Stimulated activated naive CD8-positive, alpha-beta T cell treated with anti-CD3 and anti-CD28 coated beads, Interleukin-15, Interleukin-2, amounts not matched to agents 100 ng/mL and 50 ng/mL, for 24 hours (primary cell): ENCODE results near the gene MYO1H.
A peak's percentile ranks its signal among the peaks of the same experiment; 100 is the strongest.
"Not testable (repeated sequence)": the region's sequence is repeated elsewhere in the genome, so short reads cannot be mapped to it uniquely, and the experiment has no call there.

Source experiments
- H3K27ac Mint-ChIP-seq: one replicate; pipeline ENCODE4 v1.8.0; 2021; ENCODE audit warnings: mild to moderate bottlenecking, mixed read lengths
- H3K27me3 Mint-ChIP-seq: one replicate; pipeline ENCODE4 v1.8.0; 2021; ENCODE audit warnings: mixed read lengths
- H3K36me3 Mint-ChIP-seq: one replicate; pipeline ENCODE4 v1.8.0; 2021; ENCODE audit warnings: low read depth, mixed read lengths
- H3K4me1 Mint-ChIP-seq: one replicate; pipeline ENCODE4 v1.8.0; 2021; ENCODE audit warnings: low read depth, mixed read lengths
- H3K4me3 Mint-ChIP-seq: one replicate; pipeline ENCODE4 v1.8.0; 2021; ENCODE audit warnings: mild to moderate bottlenecking, mixed read lengths
- H3K9me3 Mint-ChIP-seq: one replicate; pipeline ENCODE4 v1.8.0; 2021; ENCODE audit warnings: mixed read lengths

Gene MYO1H

GRCh38 chr12:109347589-109347988, at the start of gene MYO1H:
TSS of gene MYO1H (plus strand) at chr12:109347900. CDS start at chr12:109347961, 61 bp downstream.
- peaks cover 22% of the 10 kb centered on the region for H3K27me3 Mint-ChIP-seq
- no peak within 1 kb of the TSS for H3K4me3 Mint-ChIP-seq
- H3K27ac Mint-ChIP-seq, result no peak within 1 kb of the TSS
- H3K9me3 Mint-ChIP-seq, result no peaks in the 10 kb centered on the region
- H3K36me3 Mint-ChIP-seq, result no peaks in the 10 kb centered on the region
- H3K4me1 Mint-ChIP-seq, result no peaks in the 10 kb centered on the region

GRCh38 chr12:109299849-109300248, 47.9 kb upstream of the MYO1H start:
- Mint-ChIP-seq H3K4me3 (no peak overlapping the region), H3K27ac (no peak overlapping the region), H3K36me3 (no peaks in the 10 kb centered on the region), H3K9me3 (no peaks in the 10 kb centered on the region), H3K27me3 (peaks cover 12% of the 10 kb centered on the region), H3K4me1 (no peaks in the 10 kb centered on the region)

- Mint-ChIP-seq H3K27me3 (peaks cover 23% of the 10 kb centered on the region), H3K9me3 (no peaks in the 10 kb centered on the region), H3K27ac (no peak overlapping the region)
These were observed 46.0 kb upstream of the MYO1H start for GRCh38 chr12:109301643-109302168.

GRCh38 chr12:109302358-109302757, 45.3 kb upstream of the MYO1H start:
- Mint-ChIP-seq H3K36me3 (no peaks in the 10 kb centered on the region), H3K4me1 (no peaks in the 10 kb centered on the region), H3K27me3 (peaks cover 29% of the 10 kb centered on the region), H3K4me3 (no peak overlapping the region), H3K27ac (no peak overlapping the region), H3K9me3 (no peaks in the 10 kb centered on the region)

More at GRCh38 chr12:109301643-109302168, 46.0 kb upstream of the MYO1H start:
- H3K4me3 Mint-ChIP-seq, result no peak overlapping the region
- H3K4me1 Mint-ChIP-seq, result no peaks in the 10 kb centered on the region
- H3K36me3 Mint-ChIP-seq, result no peaks in the 10 kb centered on the region

- H3K4me1 Mint-ChIP-seq, result no peaks in the 10 kb centered on the region
- H3K4me3 Mint-ChIP-seq, result no peak overlapping the region
- H3K27ac Mint-ChIP-seq, result no peak overlapping the region
- peaks cover 34% of the 10 kb centered on the region for H3K27me3 Mint-ChIP-seq
- no peaks in the 10 kb centered on the region for H3K9me3 Mint-ChIP-seq
- H3K36me3 Mint-ChIP-seq, result no peaks in the 10 kb centered on the region
These were observed 44.9 kb upstream of the MYO1H start for GRCh38 chr12:109302770-109303169.

- Mint-ChIP-seq H3K36me3 (no peaks in the 10 kb centered on the region), H3K9me3 (no peaks in the 10 kb centered on the region), H3K27me3 (peaks cover 48% of the 10 kb centered on the region), H3K27ac (no peak overlapping the region), H3K4me1 (peaks cover 4% of the 10 kb centered on the region), H3K4me3 (no peak overlapping the region)
These were observed 43.2 kb upstream of the MYO1H start for GRCh38 chr12:109304485-109304884.

- Mint-ChIP-seq H3K27me3 (peaks cover 53% of the 10 kb centered on the region), H3K9me3 (no peaks in the 10 kb centered on the region), H3K4me3 (no peak overlapping the region), H3K4me1 (peaks cover 9% of the 10 kb centered on the region), H3K36me3 (no peaks in the 10 kb centered on the region), H3K27ac (no peak overlapping the region)
These were observed 42.2 kb upstream of the MYO1H start for GRCh38 chr12:109305547-109305946.

- Mint-ChIP-seq H3K4me1 (peaks cover 12% of the 10 kb centered on the region), H3K27me3 (peaks cover 62% of the 10 kb centered on the region), H3K27ac (no peak overlapping the region), H3K9me3 (no peaks in the 10 kb centered on the region), H3K36me3 (no peaks in the 10 kb centered on the region), H3K4me3 (no peak overlapping the region)
These were observed 40.6 kb upstream of the MYO1H start for GRCh38 chr12:109307051-109307450.

GRCh38 chr12:109308534-109309380, 38.9 kb upstream of the MYO1H start, which contains the start of gene FOXN4:
TSS of gene FOXN4 (minus strand) at chr12:109309284. CDS start at chr12:109308321, 963 bp downstream.
- no peaks in the 10 kb centered on the region for H3K9me3 Mint-ChIP-seq
- H3K27ac Mint-ChIP-seq, result peak within 1 kb of the TSS; percentile 76
- H3K36me3 Mint-ChIP-seq, result no peaks in the 10 kb centered on the region
- H3K4me3 Mint-ChIP-seq, result peak within 1 kb of the TSS; percentile 84
- H3K4me1 Mint-ChIP-seq, result peaks cover 12% of the 10 kb centered on the region
- peaks cover 66% of the 10 kb centered on the region for H3K27me3 Mint-ChIP-seq

- Mint-ChIP-seq H3K27ac (peak overlapping the region; percentile 76), H3K27me3 (peaks cover 72% of the 10 kb centered on the region), H3K4me3 (peak overlapping the region; percentile 84), H3K4me1 (peaks cover 12% of the 10 kb centered on the region), H3K9me3 (no peaks in the 10 kb centered on the region), H3K36me3 (no peaks in the 10 kb centered on the region)
These were observed 38.1 kb upstream of the MYO1H start for GRCh38 chr12:109309381-109310246.

- peaks cover 72% of the 10 kb centered on the region for H3K27me3 Mint-ChIP-seq
- H3K36me3 Mint-ChIP-seq, result no peaks in the 10 kb centered on the region
- no peak overlapping the region for H3K27ac Mint-ChIP-seq
- H3K9me3 Mint-ChIP-seq, result no peaks in the 10 kb centered on the region
- peaks cover 12% of the 10 kb centered on the region for H3K4me1 Mint-ChIP-seq
- H3K4me3 Mint-ChIP-seq, result peak overlapping the region; percentile 70
These were observed 37.2 kb upstream of the MYO1H start for GRCh38 chr12:109310247-109311125.

- H3K36me3 Mint-ChIP-seq, H3K4me1 Mint-ChIP-seq, H3K4me3 Mint-ChIP-seq, H3K27ac Mint-ChIP-seq, H3K9me3 Mint-ChIP-seq: not testable (repeated sequence)
- peaks cover 37% of the 10 kb centered on the region for H3K27me3 Mint-ChIP-seq
These were observed 26.4 kb upstream of the MYO1H start for GRCh38 chr12:109321294-109321693.

GRCh38 chr12:109329003-109329402, 18.7 kb upstream of the MYO1H start:
- Mint-ChIP-seq H3K27me3 (peaks cover 9% of the 10 kb centered on the region), H3K9me3 (no peaks in the 10 kb centered on the region), H3K4me1 (no peaks in the 10 kb centered on the region), H3K27ac (no peak overlapping the region), H3K36me3 (no peaks in the 10 kb centered on the region), H3K4me3 (no peak overlapping the region)

- Mint-ChIP-seq H3K9me3 (no peaks in the 10 kb centered on the region), H3K27me3 (peaks cover 9% of the 10 kb centered on the region), H3K27ac (no peak overlapping the region), H3K4me1 (no peaks in the 10 kb centered on the region), H3K4me3 (no peak overlapping the region), H3K36me3 (no peaks in the 10 kb centered on the region)
These were observed 18.0 kb upstream of the MYO1H start for GRCh38 chr12:109329686-109330085.
